Natural killer cell treated with Interleukin-12 subunit alpha and Interleukin-12 subunit beta and Interleukin-15 and Interleukin-18, amount 100 ng/mL, for 72 hours (primary cell): ENCODE data around the gene TFPI. TPM values are rescaled to one million over a fixed set of nuclear protein-coding genes. Genes with fewer than 3 reads are reported as not detected.
"Not testable (repeated sequence)": the region's sequence is repeated elsewhere in the genome, so short reads cannot be mapped to it uniquely, and the experiment has no call there.

Experiments
- ATAC-seq, 2 donors: fragments of 150-1000 bp; cut with Tn5 transposase in 1 of 2; sonication (Bioruptor Pico), chemical (Tn5 transposase) in 1 of 2; 2 replicates each; pipeline ENCODE4 v1.10.0; 2021
- DNase-seq: peaks from one replicate; pipeline ENCODE4 v3.0.0; 2022; ENCODE audit warnings: low spot score
- H3K27ac Mint-ChIP-seq, 2 donors: 1 replicate in 1 of 2; 2 replicates in 1 of 2; pipeline ENCODE4 v1.8.0; 2022; ENCODE audit warnings: mixed read lengths in 2 of 2, mild to moderate bottlenecking in 1 of 2, moderate library complexity in 1 of 2
- H3K27me3 Mint-ChIP-seq, 2 donors: 1 replicate in 1 of 2; 2 replicates in 1 of 2; pipeline ENCODE4 v1.8.0; 2022; ENCODE audit warnings: mixed read lengths in 2 of 2
- H3K36me3 Mint-ChIP-seq: one replicate; pipeline ENCODE4 v1.8.0; 2022; ENCODE audit warnings: mixed read lengths
- H3K4me1 Mint-ChIP-seq, 2 donors: 1 replicate in 1 of 2; 2 replicates in 1 of 2; pipeline ENCODE4 v1.8.0; 2022; ENCODE audit warnings: low read depth in 2 of 2, mixed read lengths in 2 of 2, mild to moderate bottlenecking in 1 of 2
- H3K4me3 Mint-ChIP-seq: one replicate; pipeline ENCODE4 v1.8.0; 2022; ENCODE audit warnings: mixed read lengths
- H3K9me3 Mint-ChIP-seq: 2 replicates; pipeline ENCODE4 v1.8.0; 2022; ENCODE audit warnings: mixed read lengths
- total RNA-seq, 2 donors: library from RNA; stranded (reverse); gene quantifications; one replicate each; pipeline ENCODE4 v1.2.3, GENCODE V29; 2022

The TFPI gene
- total RNA-seq, 2 donors from 2014 or later, result 0.56 to 1.9 TPM

GRCh38 chr2:187513460-187514234 is 40.6 kb downstream of the TFPI start:
- H3K27me3 Mint-ChIP-seq, H3K4me3 Mint-ChIP-seq, H3K4me1 Mint-ChIP-seq, H3K27ac Mint-ChIP-seq, DNase-seq, ATAC-seq, H3K36me3 Mint-ChIP-seq: not testable (repeated sequence)
- H3K9me3 Mint-ChIP-seq, result peaks cover 29% of the 10 kb centered on the region

GRCh38 chr2:187511356-187512315 is 42.6 kb downstream of the TFPI start:
- no peaks in the 10 kb centered on the region for H3K36me3 Mint-ChIP-seq
- no peak for DNase-seq
- no peak for ATAC-seq
- H3K9me3 Mint-ChIP-seq, result peaks cover 17% of the 10 kb centered on the region
- H3K27me3 Mint-ChIP-seq, result peaks cover 0 to 4% of the 10 kb centered on the region in 2 donors
- H3K4me1 Mint-ChIP-seq, result peaks cover 0 to 5% of the 10 kb centered on the region in 2 donors
- H3K4me3 Mint-ChIP-seq, result no peak overlapping the region
- H3K27ac Mint-ChIP-seq, result no peak overlapping the region

- peaks cover 13% of the 10 kb centered on the region for H3K9me3 Mint-ChIP-seq
- not testable (repeated sequence) for DNase-seq
These were observed 43.5 kb downstream of the TFPI start for GRCh38 chr2:187510419-187511355.

GRCh38 chr2:187509667-187510417 is 44.4 kb downstream of the TFPI start:
- Mint-ChIP-seq H3K9me3 (peaks cover 13% of the 10 kb centered on the region), H3K27ac (no peak overlapping the region), H3K4me3 (no peak overlapping the region), H3K27me3 (peaks cover 0 to 4% of the 10 kb centered on the region in 2 donors), H3K36me3 (no peaks in the 10 kb centered on the region), H3K4me1 (peaks cover 0 to 5% of the 10 kb centered on the region in 2 donors)
- no peak for ATAC-seq
- no peak for DNase-seq

More at GRCh38 chr2:187510419-187511355, 43.5 kb downstream of the TFPI start:
- H3K27ac Mint-ChIP-seq, H3K36me3 Mint-ChIP-seq, H3K4me3 Mint-ChIP-seq, H3K27me3 Mint-ChIP-seq, ATAC-seq, H3K4me1 Mint-ChIP-seq: not testable (repeated sequence)

- H3K4me3 Mint-ChIP-seq, result no peak overlapping the region
- H3K4me1 Mint-ChIP-seq, result peaks cover 0 to 5% of the 10 kb centered on the region in 2 donors
- DNase-seq (no peak), ATAC-seq (no peak)
- H3K36me3 Mint-ChIP-seq, result no peaks in the 10 kb centered on the region
- peaks cover 10% of the 10 kb centered on the region for H3K9me3 Mint-ChIP-seq
- no peak overlapping the region for H3K27ac Mint-ChIP-seq
- peaks cover 0 to 4% of the 10 kb centered on the region in 2 donors for H3K27me3 Mint-ChIP-seq
These were observed 47.8 kb downstream of the TFPI start for GRCh38 chr2:187506416-187506815.

- H3K4me1 Mint-ChIP-seq, result peaks cover 0 to 5% of the 10 kb centered on the region in 2 donors
- H3K36me3 Mint-ChIP-seq, result no peaks in the 10 kb centered on the region
- DNase-seq (no peak), ATAC-seq (no peak)
- H3K27me3 Mint-ChIP-seq, result peaks cover 0 to 4% of the 10 kb centered on the region in 2 donors
- no peak overlapping the region for H3K4me3 Mint-ChIP-seq
- H3K9me3 Mint-ChIP-seq, result peaks cover 7% of the 10 kb centered on the region
- H3K27ac Mint-ChIP-seq, result no peak overlapping the region
These were observed 49.1 kb downstream of the TFPI start for GRCh38 chr2:187505065-187505672.

GRCh38 chr2:187504312-187504921 is 49.8 kb downstream of the TFPI start:
- Mint-ChIP-seq H3K4me1 (no peaks in the 10 kb centered on the region), H3K36me3 (no peaks in the 10 kb centered on the region), H3K4me3 (no peak overlapping the region), H3K27me3 (no peaks in the 10 kb centered on the region), H3K27ac (no peak overlapping the region), H3K9me3 (peaks cover 2% of the 10 kb centered on the region)
- DNase-seq (no peak), ATAC-seq (no peak)

- Mint-ChIP-seq H3K4me1 (no peaks in the 10 kb centered on the region), H3K27me3 (no peaks in the 10 kb centered on the region), H3K36me3 (no peaks in the 10 kb centered on the region), H3K4me3 (no peak overlapping the region), H3K9me3 (peaks cover 2% of the 10 kb centered on the region), H3K27ac (no peak overlapping the region)
- ATAC-seq (no peak), DNase-seq (no peak)
These were observed 50.5 kb downstream of the TFPI start for GRCh38 chr2:187503700-187504099.

- H3K36me3 Mint-ChIP-seq, result no peaks in the 10 kb centered on the region
- H3K4me1 Mint-ChIP-seq, result no peaks in the 10 kb centered on the region
- no peak overlapping the region for H3K4me3 Mint-ChIP-seq
- no peak for DNase-seq
- H3K27me3 Mint-ChIP-seq, result no peaks in the 10 kb centered on the region
- H3K27ac Mint-ChIP-seq, result no peak overlapping the region
- H3K9me3 Mint-ChIP-seq, result no peaks in the 10 kb centered on the region
- ATAC-seq, result no peak
These were observed 51.8 kb downstream of the TFPI start for GRCh38 chr2:187502467-187502866.

GRCh38 chr2:187500585-187501359 is 53.5 kb downstream of the TFPI start:
- no peaks in the 10 kb centered on the region for H3K27me3 Mint-ChIP-seq
- H3K36me3 Mint-ChIP-seq, result no peaks in the 10 kb centered on the region
- no peaks in the 10 kb centered on the region for H3K4me1 Mint-ChIP-seq
- H3K27ac Mint-ChIP-seq, result no peak overlapping the region
- no peak for ATAC-seq
- no peak for DNase-seq
- no peaks in the 10 kb centered on the region for H3K9me3 Mint-ChIP-seq
- no peak overlapping the region for H3K4me3 Mint-ChIP-seq

GRCh38 chr2:187499941-187500532 is 54.2 kb downstream of the TFPI start:
- Mint-ChIP-seq H3K4me3 (no peak overlapping the region), H3K9me3 (no peaks in the 10 kb centered on the region), H3K36me3 (no peaks in the 10 kb centered on the region), H3K4me1 (no peaks in the 10 kb centered on the region), H3K27ac (no peak overlapping the region), H3K27me3 (no peaks in the 10 kb centered on the region)
- no peak for ATAC-seq
- no peak for DNase-seq
